Hematopoietic multipotent progenitor cell treated with erythropoietin and hydrocortisone succinate and interleukin-3 and kit ligand, for 8 days (in vitro differentiated cells): ENCODE results near the gene AFAP1.
A peak's percentile ranks its signal among the peaks of the same experiment; 100 is the strongest.

Experiments used
- DNase-seq: peaks from one replicate; pipeline ENCODE4 v3.0.0-alpha.2; 2015

Gene AFAP1

GRCh38 chr4:7818399-7818911 lies 121.2 kb downstream of the AFAP1 start:
- DNase-seq: no peak

- no peak for DNase-seq
Observed at GRCh38 chr4:7817877-7818398, 121.7 kb downstream of the AFAP1 start.

- DNase-seq: no peak
Observed at GRCh38 chr4:7816771-7817170, 122.9 kb downstream of the AFAP1 start.

GRCh38 chr4:7815981-7816380 lies 123.7 kb downstream of the AFAP1 start:
- no peak for DNase-seq

- no peak for DNase-seq
Observed at GRCh38 chr4:7815562-7815961, 124.1 kb downstream of the AFAP1 start.

- no peak for DNase-seq
Observed at GRCh38 chr4:7814451-7814850, 125.2 kb downstream of the AFAP1 start.

GRCh38 chr4:7813674-7814073 lies 126.0 kb downstream of the AFAP1 start:
- DNase-seq: no peak

GRCh38 chr4:7812921-7813320 lies 126.7 kb downstream of the AFAP1 start:
- DNase-seq: no peak

GRCh38 chr4:7812231-7812857 lies 127.3 kb downstream of the AFAP1 start:
- DNase-seq: no peak

- DNase-seq: no peak
Observed at GRCh38 chr4:7811536-7812191, 128.0 kb downstream of the AFAP1 start.

GRCh38 chr4:7810783-7811535 lies 128.7 kb downstream of the AFAP1 start:
- no peak for DNase-seq

- no peak for DNase-seq
Observed at GRCh38 chr4:7808752-7809151, 130.9 kb downstream of the AFAP1 start.

- DNase-seq: no peak
Observed at GRCh38 chr4:7808181-7808580, 131.5 kb downstream of the AFAP1 start.

- no peak for DNase-seq
Observed at GRCh38 chr4:7807351-7807921, 132.2 kb downstream of the AFAP1 start.

GRCh38 chr4:7806338-7807090 lies 133.1 kb downstream of the AFAP1 start:
- DNase-seq: no peak

GRCh38 chr4:7805533-7806337 lies 133.9 kb downstream of the AFAP1 start:
- no peak for DNase-seq

- DNase-seq: no peak
Observed at GRCh38 chr4:7804756-7805385, 134.8 kb downstream of the AFAP1 start.

GRCh38 chr4:7803992-7804755 lies 135.5 kb downstream of the AFAP1 start:
- peak; percentile 76 for DNase-seq

GRCh38 chr4:7803371-7803770 lies 136.3 kb downstream of the AFAP1 start:
- no peak for DNase-seq

GRCh38 chr4:7802093-7802726 lies 137.5 kb downstream of the AFAP1 start:
- DNase-seq: peak; percentile 80
